ENCODE data around the gene SLC38A1.

GRCh38 chr12:46238821-46239220 is 30.0 kb downstream of the SLC38A1 start:
- TF ChIP-seq YY1 (IDR thresholded peaks at IDR 0.05; ENCODE audit: insufficient read depth, insufficient read length), result no peak
- no peak for TF ChIP-seq SUZ12 (IDR thresholded peaks at IDR 0.05; ENCODE audit: extremely low read depth, insufficient read depth, insufficient read length)
